Osteoblast (primary cell): ENCODE data around the gene RFXANK. TPM values are rescaled to one million over a fixed set of nuclear protein-coding genes. Genes with fewer than 3 reads are reported as not detected.

Experiments used
- DNase-seq: peaks from one replicate; pipeline ENCODE4 v3.0.0; 2011; ENCODE audit warnings: low spot score, mixed read lengths; ENCODE audit not compliant: insufficient read length; ENCODE audit errors: missing footprints
- H2AFZ ChIP-seq: 2 replicates; pipeline ENCODE4 v1.6.0; 2011; ENCODE audit warnings: mild to moderate bottlenecking, low read length
- H3K27ac ChIP-seq: 2 replicates; pipeline ENCODE4 v1.5.1; 2011; ENCODE audit warnings: mild to moderate bottlenecking, low read depth, low read length, moderate library complexity
- H3K27me3 ChIP-seq: 2 replicates; pipeline ENCODE4 v1.6.0; 2012; ENCODE audit warnings: mild to moderate bottlenecking, control low read depth, inconsistent platforms, low read length, moderate library complexity; ENCODE audit not compliant: insufficient read depth
- H3K36me3 ChIP-seq: 2 replicates; pipeline ENCODE4 v1.5.1; 2011; ENCODE audit warnings: mild to moderate bottlenecking, low read length, control low read depth, moderate library complexity; ENCODE audit not compliant: insufficient read depth
- H3K4me1 ChIP-seq: 2 replicates; pipeline ENCODE4 v1.5.1; 2011; ENCODE audit warnings: mild to moderate bottlenecking, low read length, control low read depth, moderate library complexity; ENCODE audit not compliant: insufficient read depth
- H3K4me2 ChIP-seq: 2 replicates; pipeline ENCODE4 v1.6.0; 2011; ENCODE audit warnings: mild to moderate bottlenecking, low read length; ENCODE audit not compliant: insufficient read depth
- H3K4me3 ChIP-seq: fragments of 200-600 bp; sonication (generic); 3 replicates; pipeline ENCODE4 v1.5.1; 2012; ENCODE audit warnings: mild to moderate bottlenecking, low read length, inconsistent platforms; ENCODE audit not compliant: insufficient read depth
- H3K79me2 ChIP-seq: 2 replicates; pipeline ENCODE4 v1.6.0; 2012; ENCODE audit warnings: mild to moderate bottlenecking, low read length, control low read depth, inconsistent platforms; ENCODE audit not compliant: insufficient read depth
- H3K9me3 ChIP-seq: 2 replicates; pipeline ENCODE4 v1.5.1; 2011; ENCODE audit warnings: low read depth, low read length, control low read depth
- H4K20me1 ChIP-seq: 2 replicates; pipeline ENCODE4 v1.6.0; 2012; ENCODE audit warnings: mild to moderate bottlenecking, low read length, control low read depth; ENCODE audit not compliant: insufficient read depth
- total RNA-seq: library from RNA; depleted of rRNA; stranded (reverse); fragments of >200 nt; gene quantifications from 2 replicates; pipeline ENCODE4 v1.2.3, GENCODE V29; 2012
- TF ChIP-seq, protein P1 (sequence below): IDR thresholded peaks from 2 replicates; pipeline ENCODE4 v1.5.1; 2011; ENCODE audit warnings: mild to moderate bottlenecking, low read depth, low read length, moderate library complexity; ENCODE audit errors: extremely low read depth

Gene RFXANK, protein sequence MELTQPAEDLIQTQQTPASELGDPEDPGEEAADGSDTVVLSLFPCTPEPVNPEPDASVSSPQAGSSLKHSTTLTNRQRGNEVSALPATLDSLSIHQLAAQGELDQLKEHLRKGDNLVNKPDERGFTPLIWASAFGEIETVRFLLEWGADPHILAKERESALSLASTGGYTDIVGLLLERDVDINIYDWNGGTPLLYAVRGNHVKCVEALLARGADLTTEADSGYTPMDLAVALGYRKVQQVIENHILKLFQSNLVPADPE
- 37.4 and 47.4 TPM in 2 replicates for total RNA-seq

DNA sequence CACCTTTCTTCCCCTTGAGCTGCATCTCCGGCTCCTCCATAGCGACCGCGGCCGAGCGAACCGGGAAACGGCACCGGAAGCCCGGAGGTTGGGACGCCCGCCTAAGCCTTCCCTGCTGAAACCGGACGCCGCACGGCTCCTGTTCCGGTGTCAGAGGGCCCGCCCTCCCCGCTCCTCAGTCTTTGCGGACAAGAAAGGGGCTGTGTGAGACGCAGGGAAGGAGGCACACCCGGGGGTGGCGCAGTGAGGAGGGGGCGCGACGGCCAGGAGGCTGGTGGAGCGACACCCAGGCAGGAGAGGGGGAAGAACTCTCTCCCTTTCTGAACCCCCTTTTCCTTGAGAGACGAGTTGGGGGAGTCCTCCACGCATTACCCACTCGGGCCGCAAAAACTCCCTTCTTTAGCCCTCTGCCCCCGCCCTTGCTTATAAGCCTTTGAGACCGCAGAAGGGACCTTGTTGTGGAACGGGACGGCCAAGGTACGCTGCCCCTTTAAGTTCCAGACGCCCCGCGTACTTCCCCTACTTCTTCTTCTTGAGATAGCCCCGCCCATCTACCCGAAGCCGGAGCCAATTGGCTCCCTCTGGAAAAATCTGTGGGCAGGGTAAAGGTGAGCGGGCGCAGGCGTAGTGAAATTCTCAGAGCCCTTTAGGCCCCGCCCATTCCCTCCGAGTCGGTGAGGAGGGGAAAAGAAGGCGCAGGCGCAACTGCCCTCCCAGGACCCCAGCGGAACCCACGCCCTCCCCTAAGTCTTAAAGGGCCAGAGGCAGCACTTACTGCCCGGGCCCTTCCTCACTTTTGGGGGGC, at the start of gene RFXANK, which contains the start of gene BORCS8:
RFXANK (plus strand) TSS at position 181 of the 805 bp plus-strand sequence. CDS start 1,689 bp downstream, outside the sequence.
BORCS8 (minus strand) TSS at position 75 of the 805 bp plus-strand sequence; CDS start at position 40, 35 bp downstream.
- Histone ChIP-seq H3K4me2 (peak within 1 kb of the TSS; percentile 98), H3K27ac (peak within 1 kb of the TSS; percentile 92), H4K20me1 (peaks cover 9% of the 10 kb centered on the region), H3K4me3 (peak within 1 kb of the TSS; percentile 91), H3K79me2 (peaks cover 48% of the 10 kb centered on the region), H3K36me3 (peaks cover 5% of the 10 kb centered on the region), H2AFZ (peak within 1 kb of the TSS; percentile 98), H3K27me3 (no peaks in the 10 kb centered on the region), H3K9me3 (no peaks in the 10 kb centered on the region), H3K4me1 (peaks cover 20% of the 10 kb centered on the region)
- TF ChIP-seq, protein P1, sequence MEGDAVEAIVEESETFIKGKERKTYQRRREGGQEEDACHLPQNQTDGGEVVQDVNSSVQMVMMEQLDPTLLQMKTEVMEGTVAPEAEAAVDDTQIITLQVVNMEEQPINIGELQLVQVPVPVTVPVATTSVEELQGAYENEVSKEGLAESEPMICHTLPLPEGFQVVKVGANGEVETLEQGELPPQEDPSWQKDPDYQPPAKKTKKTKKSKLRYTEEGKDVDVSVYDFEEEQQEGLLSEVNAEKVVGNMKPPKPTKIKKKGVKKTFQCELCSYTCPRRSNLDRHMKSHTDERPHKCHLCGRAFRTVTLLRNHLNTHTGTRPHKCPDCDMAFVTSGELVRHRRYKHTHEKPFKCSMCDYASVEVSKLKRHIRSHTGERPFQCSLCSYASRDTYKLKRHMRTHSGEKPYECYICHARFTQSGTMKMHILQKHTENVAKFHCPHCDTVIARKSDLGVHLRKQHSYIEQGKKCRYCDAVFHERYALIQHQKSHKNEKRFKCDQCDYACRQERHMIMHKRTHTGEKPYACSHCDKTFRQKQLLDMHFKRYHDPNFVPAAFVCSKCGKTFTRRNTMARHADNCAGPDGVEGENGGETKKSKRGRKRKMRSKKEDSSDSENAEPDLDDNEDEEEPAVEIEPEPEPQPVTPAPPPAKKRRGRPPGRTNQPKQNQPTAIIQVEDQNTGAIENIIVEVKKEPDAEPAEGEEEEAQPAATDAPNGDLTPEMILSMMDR = no peak
- DNase-seq = peak; percentile 99

DNA sequence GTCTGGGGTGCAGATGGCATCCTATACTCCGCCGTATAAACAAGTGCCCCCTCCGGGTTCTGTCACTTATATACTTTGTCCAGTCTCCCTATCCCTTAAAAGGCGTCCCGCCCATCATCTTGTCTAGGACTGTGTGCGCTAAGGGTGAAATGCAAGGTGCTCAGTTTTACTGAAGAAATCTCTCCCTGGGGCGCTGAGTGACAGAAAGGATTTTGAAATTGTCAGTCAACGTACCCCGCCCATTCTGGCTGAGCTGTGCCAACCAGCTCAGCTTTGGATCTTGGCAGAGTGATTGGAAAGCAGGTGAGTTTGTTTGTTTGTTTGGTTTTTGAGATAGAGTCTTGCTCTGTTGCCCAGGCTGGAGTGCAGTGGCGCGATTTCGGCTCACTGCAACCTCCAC, 49.7 kb upstream of the RFXANK start:
- H4K20me1 ChIP-seq = no peaks in the 10 kb centered on the region
- no peaks in the 10 kb centered on the region for H3K9me3 ChIP-seq
- H3K4me3 ChIP-seq = no peak overlapping the region
- peaks cover 8% of the 10 kb centered on the region for H3K4me1 ChIP-seq
- no peaks in the 10 kb centered on the region for H3K27me3 ChIP-seq
- DNase-seq = no peak
- no peaks in the 10 kb centered on the region for H3K36me3 ChIP-seq
- peaks cover 8% of the 10 kb centered on the region for H3K79me2 ChIP-seq
- TF ChIP-seq, protein P1 = no peak
- no peak overlapping the region for H3K4me2 ChIP-seq
- H3K27ac ChIP-seq = no peak overlapping the region
- no peak overlapping the region for H2AFZ ChIP-seq

DNA sequence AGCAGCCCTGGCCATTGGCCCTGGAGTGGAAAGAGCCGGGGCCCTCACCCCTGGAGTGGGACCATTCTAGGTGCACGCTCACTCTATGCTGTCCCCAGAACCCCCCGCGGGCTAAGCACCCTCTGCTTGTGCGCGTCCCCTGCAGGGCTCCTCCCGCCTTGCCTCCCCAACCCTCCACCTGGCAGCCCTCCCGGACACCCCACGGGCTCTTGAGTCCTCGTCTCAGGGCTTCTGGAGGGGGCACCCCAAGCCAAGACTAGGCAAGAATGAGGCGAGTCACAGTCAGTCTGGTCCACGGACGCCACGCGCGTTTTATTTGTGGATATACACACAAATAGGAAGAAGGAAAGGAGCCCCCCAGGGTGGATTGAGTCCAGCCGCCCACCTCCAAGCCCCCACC, 46.8 kb upstream of the RFXANK start:
- H2AFZ ChIP-seq = no peak overlapping the region
- H3K4me2 ChIP-seq = no peak overlapping the region
- no peaks in the 10 kb centered on the region for H4K20me1 ChIP-seq
- no peak overlapping the region for H3K27ac ChIP-seq
- no peaks in the 10 kb centered on the region for H3K27me3 ChIP-seq
- DNase-seq = peak; percentile 35
- no peak overlapping the region for H3K4me3 ChIP-seq
- peaks cover 4% of the 10 kb centered on the region for H3K36me3 ChIP-seq
- H3K4me1 ChIP-seq = no peaks in the 10 kb centered on the region
- TF ChIP-seq, protein P1 = no peak
- no peaks in the 10 kb centered on the region for H3K9me3 ChIP-seq
- H3K79me2 ChIP-seq = no peaks in the 10 kb centered on the region
